ENCODE measurements around the gene PDLIM3.

PDLIM3 gene

DNA sequence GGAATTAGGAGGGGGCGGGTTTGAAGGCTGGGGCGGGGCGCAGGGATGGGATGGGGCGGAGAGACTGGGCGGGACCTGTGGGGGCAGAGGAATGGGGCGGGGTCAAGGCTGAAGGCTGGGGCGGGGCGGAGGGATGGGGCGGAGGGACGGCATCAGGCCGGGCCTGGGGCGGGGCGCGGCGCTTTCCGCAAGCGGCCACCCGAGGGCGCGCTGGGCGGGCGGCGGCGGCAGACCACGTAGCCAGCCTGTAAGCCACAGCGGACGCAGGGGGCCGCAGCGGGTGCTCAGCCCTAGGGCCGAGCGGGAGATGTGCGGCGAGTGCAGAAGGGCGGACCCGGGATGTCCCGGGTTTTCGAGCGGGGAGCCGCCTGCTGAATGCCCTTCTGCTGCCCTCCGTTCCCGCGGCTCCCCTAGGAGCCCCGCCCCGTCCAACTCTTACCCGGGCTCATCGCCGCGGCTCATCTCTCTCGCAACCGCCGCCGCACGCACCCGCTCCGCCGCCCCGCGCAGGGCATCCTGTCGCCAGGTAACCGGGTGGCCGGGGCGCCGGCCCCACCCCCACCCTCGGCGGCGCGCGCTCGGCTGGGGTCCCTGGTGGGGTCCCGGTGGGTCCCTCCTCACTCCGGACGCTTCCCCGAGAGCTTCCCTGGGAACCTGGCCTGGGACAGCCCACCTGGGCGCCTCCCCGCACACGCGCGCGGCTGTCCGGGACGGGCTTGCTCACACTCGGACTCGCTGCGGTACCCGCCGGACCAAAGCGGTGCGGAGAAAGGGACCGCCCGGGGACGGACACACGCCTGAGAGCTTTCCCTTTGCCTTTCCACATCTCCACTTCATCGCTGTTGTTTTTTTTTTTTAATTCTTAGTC lies 63.8 kb downstream of the PDLIM3 start, which contains the start of gene CCDC110:
TSS of gene CCDC110 (minus strand) at position 499 of the 868 bp plus-strand sequence. CDS start at position 449, 50 bp downstream.
- TF ChIP-seq, protein P1, sequence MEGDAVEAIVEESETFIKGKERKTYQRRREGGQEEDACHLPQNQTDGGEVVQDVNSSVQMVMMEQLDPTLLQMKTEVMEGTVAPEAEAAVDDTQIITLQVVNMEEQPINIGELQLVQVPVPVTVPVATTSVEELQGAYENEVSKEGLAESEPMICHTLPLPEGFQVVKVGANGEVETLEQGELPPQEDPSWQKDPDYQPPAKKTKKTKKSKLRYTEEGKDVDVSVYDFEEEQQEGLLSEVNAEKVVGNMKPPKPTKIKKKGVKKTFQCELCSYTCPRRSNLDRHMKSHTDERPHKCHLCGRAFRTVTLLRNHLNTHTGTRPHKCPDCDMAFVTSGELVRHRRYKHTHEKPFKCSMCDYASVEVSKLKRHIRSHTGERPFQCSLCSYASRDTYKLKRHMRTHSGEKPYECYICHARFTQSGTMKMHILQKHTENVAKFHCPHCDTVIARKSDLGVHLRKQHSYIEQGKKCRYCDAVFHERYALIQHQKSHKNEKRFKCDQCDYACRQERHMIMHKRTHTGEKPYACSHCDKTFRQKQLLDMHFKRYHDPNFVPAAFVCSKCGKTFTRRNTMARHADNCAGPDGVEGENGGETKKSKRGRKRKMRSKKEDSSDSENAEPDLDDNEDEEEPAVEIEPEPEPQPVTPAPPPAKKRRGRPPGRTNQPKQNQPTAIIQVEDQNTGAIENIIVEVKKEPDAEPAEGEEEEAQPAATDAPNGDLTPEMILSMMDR (IDR thresholded peaks at IDR 0.05; ENCODE audit: borderline replicate concordance, insufficient read depth, low read depth, low read length) = peak; percentile 68
- H3K4me3 ChIP-seq (ENCODE audit: low read depth, low read length) = peak within 1 kb of the TSS; percentile 95

DNA sequence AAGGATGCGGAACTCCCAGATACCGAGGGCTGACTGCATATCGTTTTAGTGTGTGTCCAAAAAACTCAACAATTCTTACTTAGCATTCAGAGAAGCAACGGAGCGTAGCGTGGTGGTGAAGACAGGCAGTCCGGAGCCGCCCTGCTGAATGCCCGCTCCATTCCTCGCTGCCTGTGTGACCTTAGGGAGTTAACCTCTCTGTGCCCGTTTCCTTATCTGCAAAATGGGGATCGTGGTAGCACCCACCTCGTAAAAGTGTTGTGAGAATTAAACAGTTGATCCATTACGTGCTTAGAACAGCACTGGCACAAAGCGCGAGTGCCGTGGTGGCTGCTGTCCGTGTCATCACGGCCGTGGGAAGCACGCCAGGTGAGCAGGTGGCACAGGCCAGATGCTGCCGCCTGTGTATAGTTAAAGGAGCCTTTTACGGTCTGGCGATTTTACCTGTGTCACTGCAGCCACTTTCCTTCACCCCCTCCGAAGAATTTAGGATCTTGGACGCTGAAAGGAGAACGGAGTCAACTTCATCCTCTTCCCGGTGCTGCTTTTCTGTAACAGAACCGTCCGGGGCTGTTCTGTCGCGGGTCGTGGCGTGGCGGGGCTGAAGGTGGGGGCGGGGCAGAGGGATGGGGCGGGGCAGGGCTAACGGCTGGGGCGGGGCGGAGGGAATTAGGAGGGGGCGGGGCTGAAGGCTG lies 64.7 kb downstream of the PDLIM3 start:
- TF ChIP-seq, protein P1 (IDR thresholded peaks at IDR 0.05; ENCODE audit: borderline replicate concordance, insufficient read depth, low read depth, low read length) = no peak
- H3K4me3 ChIP-seq (ENCODE audit: low read depth, low read length) = peak overlapping the region; percentile 77

DNA sequence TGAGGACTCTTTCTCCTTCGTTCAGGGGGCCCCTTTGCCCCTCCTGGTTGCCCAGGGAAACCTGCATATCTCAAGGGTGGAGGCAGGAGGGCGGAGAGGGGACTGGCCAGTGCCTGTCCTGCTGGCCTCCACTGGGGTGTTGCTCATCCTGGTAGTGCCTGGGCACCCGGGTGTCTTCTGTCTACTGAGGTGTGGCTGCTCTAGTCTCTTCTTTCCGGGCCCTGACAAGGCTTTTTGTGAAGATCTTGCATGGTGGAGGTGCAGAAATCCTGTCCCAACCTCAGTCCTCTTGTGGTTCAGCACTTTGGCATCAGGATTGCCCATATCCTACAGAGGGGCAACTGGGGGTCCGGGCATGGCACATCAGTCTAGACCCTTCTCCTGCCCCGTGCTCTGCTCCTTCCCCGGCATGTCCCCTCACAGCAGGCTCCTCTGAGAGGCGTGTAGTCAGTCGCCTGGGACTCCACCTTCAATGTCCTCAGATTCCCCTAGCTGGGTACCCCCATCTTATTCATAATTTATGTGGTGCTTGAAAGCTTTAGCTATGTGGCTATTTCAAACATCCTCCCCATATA lies 65.6 kb downstream of the PDLIM3 start:
- TF ChIP-seq, protein P1 (IDR thresholded peaks at IDR 0.05; ENCODE audit: borderline replicate concordance, insufficient read depth, low read depth, low read length) = no peak
- no peak overlapping the region for H3K4me3 ChIP-seq (ENCODE audit: low read depth, low read length)

DNA sequence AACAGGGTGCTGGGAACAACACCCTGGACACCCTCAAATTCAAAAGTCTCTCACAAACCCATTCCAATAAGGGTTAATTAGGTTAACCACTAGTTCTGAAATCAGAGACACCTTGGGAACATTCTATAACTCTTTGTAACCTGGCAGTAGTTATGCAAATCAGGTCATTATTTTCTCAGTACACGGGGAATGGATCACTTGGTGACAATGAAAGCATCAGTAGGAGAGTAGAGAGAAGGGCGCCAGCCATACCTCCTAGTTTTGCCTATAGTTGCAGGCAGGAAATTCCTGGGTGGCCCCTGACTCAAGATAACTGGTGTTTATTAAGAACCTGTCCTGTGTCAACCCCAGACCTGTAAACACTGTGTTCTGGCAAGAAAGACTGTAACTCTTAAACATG lies 66.3 kb downstream of the PDLIM3 start:
- TF ChIP-seq, protein P1 (IDR thresholded peaks at IDR 0.05; ENCODE audit: borderline replicate concordance, insufficient read depth, low read depth, low read length) = no peak
- no peak overlapping the region for H3K4me3 ChIP-seq (ENCODE audit: low read depth, low read length)

DNA sequence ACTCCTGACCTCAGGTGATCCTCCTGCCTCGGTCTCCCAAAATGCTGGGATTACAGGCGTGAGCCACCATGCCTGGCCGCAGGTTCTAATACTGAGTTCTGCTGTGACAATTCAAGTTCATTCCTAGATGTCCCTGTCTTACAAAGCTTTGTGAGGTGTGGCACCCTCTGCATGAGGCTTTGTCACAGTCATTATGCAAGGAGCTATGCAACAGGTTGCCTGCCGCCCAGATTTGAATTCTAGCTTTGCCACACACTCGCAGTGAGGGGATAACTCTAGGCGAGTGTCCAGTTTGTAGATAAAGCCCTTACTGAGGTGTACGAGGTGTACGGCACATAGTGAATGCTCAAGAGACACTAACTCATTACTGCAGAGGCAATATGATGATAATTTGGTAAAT lies 67.3 kb downstream of the PDLIM3 start:
- H3K4me3 ChIP-seq (ENCODE audit: low read depth, low read length) = no peak overlapping the region
- TF ChIP-seq, protein P1 (IDR thresholded peaks at IDR 0.05; ENCODE audit: borderline replicate concordance, insufficient read depth, low read depth, low read length) = no peak

DNA sequence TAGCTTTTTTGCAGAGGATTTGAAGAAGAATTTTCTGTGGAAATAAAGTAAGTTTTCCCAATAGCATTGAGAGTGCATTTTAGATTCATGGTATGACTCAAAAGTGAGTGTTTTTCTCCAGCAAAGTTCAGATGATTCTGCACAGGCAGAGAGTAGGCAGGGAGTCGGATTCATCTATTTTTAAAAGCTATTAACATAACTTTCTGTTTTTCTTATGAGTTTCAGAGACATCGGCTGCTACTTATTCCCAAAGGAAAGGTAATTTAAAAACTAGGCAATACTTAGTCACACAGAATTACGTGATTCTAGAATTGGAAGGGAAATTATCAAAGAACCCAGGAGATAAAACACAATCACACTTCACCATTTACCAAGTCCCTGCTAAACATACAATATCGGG lies 68.2 kb downstream of the PDLIM3 start:
- no peak overlapping the region for H3K4me3 ChIP-seq (ENCODE audit: low read depth, low read length)
- TF ChIP-seq, protein P1 (IDR thresholded peaks at IDR 0.05; ENCODE audit: borderline replicate concordance, insufficient read depth, low read depth, low read length) = no peak
